ENCODE measurements around the gene SEPHS1.
A peak's percentile ranks its signal among the peaks of the same experiment; 100 is the strongest.
"Not testable (repeated sequence)": the region's sequence is repeated elsewhere in the genome, so short reads cannot be mapped to it uniquely, and the experiment has no call there.

SEPHS1 gene

DNA sequence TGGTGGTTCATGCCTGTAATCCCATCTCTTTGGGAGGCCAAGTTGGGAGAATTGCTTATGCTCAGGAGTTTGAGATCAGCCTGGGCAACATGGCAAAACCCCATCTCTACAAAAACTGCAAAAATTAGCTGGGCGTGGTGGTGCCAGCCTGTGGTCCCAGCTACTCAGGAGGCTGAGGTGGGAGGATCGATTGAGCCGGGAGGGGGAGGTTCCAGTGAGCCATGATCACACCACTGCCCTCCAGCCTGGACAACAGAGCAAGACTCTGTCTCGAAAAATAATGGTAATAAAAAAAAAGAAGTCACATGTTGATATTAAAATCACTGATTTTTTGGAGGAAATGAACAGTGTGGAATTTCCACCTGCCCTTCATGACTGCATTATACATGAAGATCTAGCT is 64.0 kb downstream of the SEPHS1 start:
- DNase-seq (ENCODE audit: low spot score) = no peak

DNA sequence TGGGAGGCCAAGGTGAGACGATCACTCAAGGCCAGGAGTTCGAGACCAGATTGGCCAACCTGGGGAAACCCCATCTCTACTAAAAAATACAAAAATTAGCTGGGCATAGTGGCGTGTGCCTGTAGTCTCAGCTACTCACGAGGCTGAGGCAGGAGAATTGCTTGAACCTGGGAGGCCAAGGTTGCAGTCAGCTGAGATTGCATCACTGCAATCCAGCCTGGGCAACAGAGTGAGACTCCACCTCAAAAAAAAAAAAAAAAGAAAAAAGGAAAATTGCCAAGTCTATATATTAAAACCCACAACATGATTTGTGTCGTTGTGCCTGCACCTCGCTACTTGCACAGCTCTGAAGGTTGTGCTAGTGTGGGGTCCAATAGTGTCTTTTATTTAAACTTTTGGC is 65.7 kb downstream of the SEPHS1 start:
- not testable (repeated sequence) for DNase-seq (ENCODE audit: low spot score)

DNA sequence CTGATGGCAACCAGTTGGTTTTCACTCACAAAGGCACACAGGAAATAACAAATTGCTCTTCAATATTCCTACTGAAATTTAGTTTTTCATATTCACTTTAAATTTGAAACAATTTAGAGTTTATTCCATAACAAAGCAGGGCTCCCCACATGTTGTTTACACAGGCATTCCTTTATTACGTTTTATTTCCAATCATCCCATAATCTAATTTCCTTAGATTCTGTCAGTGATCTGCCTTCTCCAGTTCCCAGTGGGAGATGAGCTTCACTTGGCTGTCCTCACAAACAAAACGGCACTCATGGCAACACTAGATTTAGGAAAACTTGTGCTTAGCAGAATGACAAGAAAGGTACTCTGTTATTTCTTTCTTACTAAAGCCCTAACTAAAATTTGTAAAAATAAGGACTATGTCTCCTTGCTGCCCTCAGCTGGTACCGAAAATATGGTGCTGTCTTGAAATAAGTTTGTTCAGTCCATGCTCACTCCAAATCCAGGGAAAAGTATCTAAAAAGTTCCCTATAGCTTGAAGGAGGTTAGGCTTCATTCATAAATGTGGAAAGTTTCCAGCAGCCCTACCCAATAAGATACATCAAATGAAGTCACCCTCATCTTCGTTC is 71.2 kb downstream of the SEPHS1 start:
- no peak for DNase-seq (ENCODE audit: low spot score)

- not testable (repeated sequence) for DNase-seq (ENCODE audit: low spot score)
These were observed 71.9 kb downstream of the SEPHS1 start for GRCh38 chr10:13276146-13276545.

DNA sequence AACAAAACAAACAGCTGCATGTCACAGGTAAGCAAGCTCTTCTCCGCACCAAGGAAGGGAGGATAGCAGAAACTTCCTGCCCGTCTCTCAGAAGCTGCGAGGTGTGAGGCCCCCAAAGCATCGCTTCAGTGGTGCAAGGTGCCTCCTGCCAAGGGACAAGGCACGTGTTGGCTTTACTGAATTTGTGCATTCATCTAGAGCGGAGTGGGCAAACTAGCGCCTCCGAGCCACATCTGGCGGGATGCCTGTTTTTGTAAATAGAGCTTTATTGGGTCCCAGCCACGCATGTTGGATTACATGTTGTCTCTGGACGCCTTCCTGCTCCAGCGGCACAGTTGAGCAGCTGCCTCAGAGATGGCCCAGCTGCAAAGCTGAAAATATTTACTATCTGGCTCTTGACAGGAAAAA is 75.9 kb downstream of the SEPHS1 start:
- DNase-seq (ENCODE audit: low spot score) = no peak

DNA sequence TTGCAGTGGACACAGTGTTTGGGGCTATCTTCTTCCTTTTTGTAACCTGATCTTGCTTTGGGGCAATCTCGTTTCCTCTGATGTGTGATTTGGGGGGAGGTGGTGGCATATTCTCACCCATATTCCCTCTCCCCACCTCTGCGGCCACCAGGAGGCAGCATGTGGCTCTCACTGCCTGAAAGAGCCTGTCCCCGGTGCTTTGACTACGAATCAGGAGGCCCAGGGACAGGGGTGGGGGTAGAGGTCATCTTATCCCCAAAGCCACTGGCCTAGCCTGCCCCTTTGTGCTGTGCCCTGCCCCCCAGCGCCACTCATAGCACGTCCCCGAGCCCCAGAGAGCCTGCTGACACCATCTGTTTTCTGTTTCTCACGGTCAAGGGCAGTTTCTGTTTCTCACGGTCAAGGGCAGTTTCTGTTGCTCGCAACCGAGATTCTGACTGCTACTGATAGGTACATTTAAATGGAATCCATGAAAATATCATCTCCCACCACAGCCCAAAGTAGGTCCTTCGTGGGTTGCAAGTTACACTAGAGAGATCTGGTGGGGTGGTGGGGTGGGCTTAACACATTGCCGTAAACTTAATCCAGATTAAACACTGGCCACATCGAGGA is 76.4 kb downstream of the SEPHS1 start:
- DNase-seq (ENCODE audit: low spot score) = peak; percentile 86

GRCh38 chr10:13270877-13271551 is 77.1 kb downstream of the SEPHS1 start:
- no peak for DNase-seq (ENCODE audit: low spot score)

GRCh38 chr10:13268841-13269240 is 79.3 kb downstream of the SEPHS1 start:
- DNase-seq (ENCODE audit: low spot score) = no peak

GRCh38 chr10:13268310-13268709 is 79.8 kb downstream of the SEPHS1 start:
- DNase-seq (ENCODE audit: low spot score) = no peak

Measured in iPS-NIHi11 (cell line).